Neural cell (in vitro differentiated cells): ENCODE measurements around the gene UNC119B. TPM values are rescaled to one million over a fixed set of nuclear protein-coding genes. Genes with fewer than 3 reads are reported as not detected.

Source experiments
- H2AFZ ChIP-seq: fragments of 200-600, 300-800 bp; sonication (generic), shearing (Covaris generic); 2 replicates; pipeline ENCODE4 v1.6.0; 2014; ENCODE audit warnings: low read depth, mild to moderate bottlenecking, antibody characterized with exemption, low read length, moderate library complexity
- H3F3A ChIP-seq: fragments of 200-600 bp; shearing (Covaris generic); 2 replicates; pipeline ENCODE4 v1.6.1; 2016; ENCODE audit warnings: mild to moderate bottlenecking, moderate library complexity, mixed read lengths, antibody characterized with exemption, low read length; ENCODE audit not compliant: insufficient read depth, poor library complexity, severe bottlenecking
- H3K27ac ChIP-seq: fragments of 200-600, 300-800 bp; sonication (generic), shearing (Covaris generic); 2 replicates; pipeline ENCODE4 v1.5.1; 2014; ENCODE audit warnings: mild to moderate bottlenecking, low read length, moderate library complexity
- H3K27me3 ChIP-seq: fragments of 300-800, 200-600 bp; sonication (generic), shearing (Covaris generic); 2 replicates; pipeline ENCODE4 v1.6.0; 2014; ENCODE audit warnings: mild to moderate bottlenecking, low read depth, low read length, moderate library complexity; ENCODE audit not compliant: insufficient read depth
- H3K36me3 ChIP-seq: fragments of 300-800, 200-600 bp; sonication (generic), shearing (Covaris generic); 2 replicates; pipeline ENCODE4 v1.5.1; 2014; ENCODE audit warnings: mild to moderate bottlenecking, antibody characterized with exemption, low read length, moderate library complexity; ENCODE audit not compliant: insufficient read depth
- H3K4me2 ChIP-seq: fragments of 300-800, 200-600 bp; sonication (generic), shearing (Covaris generic); 2 replicates; pipeline ENCODE4 v1.6.0; 2014; ENCODE audit warnings: mild to moderate bottlenecking, low read length
- H3K4me3 ChIP-seq: fragments of 300-800, 200-600 bp; sonication (generic), shearing (Covaris generic); 2 replicates; pipeline ENCODE4 v1.5.1; 2014; ENCODE audit warnings: mild to moderate bottlenecking, low read length, moderate library complexity
- H3K79me2 ChIP-seq: fragments of 200-600 bp; shearing (Covaris generic); replicated peaks from 2 replicates; pipeline ENCODE4 v1.6.0; 2014; ENCODE audit warnings: mild to moderate bottlenecking, low read length, moderate library complexity; ENCODE audit not compliant: insufficient read depth
- H3K9ac ChIP-seq: fragments of 300-800, 200-600 bp; sonication (generic), shearing (Covaris generic); 2 replicates; pipeline ENCODE4 v1.6.1; 2016; ENCODE audit warnings: mild to moderate bottlenecking, low read length, mixed read lengths
- H3K9me2 ChIP-seq: fragments of 200-600 bp; shearing (Covaris generic); 2 replicates; pipeline ENCODE4 v1.6.1; 2016; ENCODE audit warnings: mild to moderate bottlenecking, low read length, mixed read lengths; ENCODE audit not compliant: insufficient read depth
- H3K9me3 ChIP-seq: fragments of 200-600, 300-800 bp; sonication (generic), shearing (Covaris generic); 2 replicates; pipeline ENCODE4 v1.6.1; 2016; ENCODE audit warnings: mild to moderate bottlenecking, mixed run types, low read length, moderate library complexity, mixed read lengths
- H4K20me1 ChIP-seq: fragments of 200-600 bp; shearing (Covaris generic); 2 replicates; pipeline ENCODE4 v1.6.1; 2016; ENCODE audit warnings: mild to moderate bottlenecking, mixed run types; ENCODE audit not compliant: insufficient read depth
- EP300 ChIP-seq: fragments of 450-650 bp; conservative IDR thresholded peaks from 2 replicates; pipeline ENCODE4 v1.6.1; 2014; ENCODE audit warnings: antibody characterized with exemption, mild to moderate bottlenecking, moderate library complexity; ENCODE audit not compliant: poor library complexity, severe bottlenecking
- EZH2 ChIP-seq: fragments of 200-600, 300-800 bp; shearing (Covaris generic), sonication (generic); IDR thresholded peaks from 2 replicates; pipeline ENCODE4 v1.6.1; 2014; ENCODE audit warnings: antibody characterized with exemption, low read length, borderline replicate concordance, mild to moderate bottlenecking; ENCODE audit not compliant: insufficient read depth, poor library complexity, severe bottlenecking
- MXI1 ChIP-seq: fragments of 450-650 bp; conservative IDR thresholded peaks from 2 replicates; pipeline ENCODE4 v1.6.1; 2014; ENCODE audit warnings: antibody characterized with exemption, mild to moderate bottlenecking; ENCODE audit not compliant: poor library complexity, severe bottlenecking
- POLR2AphosphoS5 ChIP-seq: IDR thresholded peaks from 2 replicates; pipeline ENCODE4 v1.6.1; 2012
- RAD21 ChIP-seq: fragments of 450-650 bp; conservative IDR thresholded peaks from 2 replicates; pipeline ENCODE4 v1.6.1; 2014; ENCODE audit warnings: antibody characterized with exemption, mild to moderate bottlenecking, moderate library complexity
- REST ChIP-seq: IDR thresholded peaks from 2 replicates; pipeline ENCODE4 v1.6.1; 2012; ENCODE audit warnings: borderline replicate concordance
- SMC3 ChIP-seq: fragments of 450-650 bp; conservative IDR thresholded peaks from 2 replicates; pipeline ENCODE4 v1.6.1; 2014; ENCODE audit warnings: antibody characterized with exemption, mild to moderate bottlenecking, moderate library complexity; ENCODE audit not compliant: poor library complexity
- TAF1 ChIP-seq: IDR thresholded peaks from 2 replicates; pipeline ENCODE4 v1.6.1; 2012; ENCODE audit warnings: low read depth
- polyA plus RNA-seq: library from polyadenylated mRNA; depleted of rRNA; stranded (reverse); fragments of >200 nt; gene quantifications from 2 replicates; pipeline ENCODE4 v1.2.3, GENCODE V29; 2014
- TF ChIP-seq, protein P1 (sequence below): fragments of 450-650 bp; IDR thresholded peaks from 2 replicates; pipeline ENCODE4 v1.5.1; 2014; ENCODE audit warnings: antibody characterized with exemption, mild to moderate bottlenecking, moderate library complexity; ENCODE audit not compliant: poor library complexity, severe bottlenecking

The UNC119B gene
- polyA plus RNA-seq, 1 donor from 2014 or later = 17.3 TPM

- H2AFZ ChIP-seq = no peak overlapping the region
- no peak overlapping the region for H3K27ac ChIP-seq
- H3K4me3 ChIP-seq = no peak overlapping the region
- no peak for TF ChIP-seq REST
- TF ChIP-seq POLR2AphosphoS5 = no peak
- TF ChIP-seq, protein P1, sequence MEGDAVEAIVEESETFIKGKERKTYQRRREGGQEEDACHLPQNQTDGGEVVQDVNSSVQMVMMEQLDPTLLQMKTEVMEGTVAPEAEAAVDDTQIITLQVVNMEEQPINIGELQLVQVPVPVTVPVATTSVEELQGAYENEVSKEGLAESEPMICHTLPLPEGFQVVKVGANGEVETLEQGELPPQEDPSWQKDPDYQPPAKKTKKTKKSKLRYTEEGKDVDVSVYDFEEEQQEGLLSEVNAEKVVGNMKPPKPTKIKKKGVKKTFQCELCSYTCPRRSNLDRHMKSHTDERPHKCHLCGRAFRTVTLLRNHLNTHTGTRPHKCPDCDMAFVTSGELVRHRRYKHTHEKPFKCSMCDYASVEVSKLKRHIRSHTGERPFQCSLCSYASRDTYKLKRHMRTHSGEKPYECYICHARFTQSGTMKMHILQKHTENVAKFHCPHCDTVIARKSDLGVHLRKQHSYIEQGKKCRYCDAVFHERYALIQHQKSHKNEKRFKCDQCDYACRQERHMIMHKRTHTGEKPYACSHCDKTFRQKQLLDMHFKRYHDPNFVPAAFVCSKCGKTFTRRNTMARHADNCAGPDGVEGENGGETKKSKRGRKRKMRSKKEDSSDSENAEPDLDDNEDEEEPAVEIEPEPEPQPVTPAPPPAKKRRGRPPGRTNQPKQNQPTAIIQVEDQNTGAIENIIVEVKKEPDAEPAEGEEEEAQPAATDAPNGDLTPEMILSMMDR = no peak
- TF ChIP-seq RAD21 = no peak
- no peak overlapping the region for H3K4me2 ChIP-seq
- no peaks in the 10 kb centered on the region for H3K27me3 ChIP-seq
- H3K9ac ChIP-seq = no peak overlapping the region
- H3K9me2 ChIP-seq = no peaks in the 10 kb centered on the region
- H3K9me3 ChIP-seq = no peaks in the 10 kb centered on the region
- H3K79me2 ChIP-seq = no peaks in the 10 kb centered on the region
- H3K36me3 ChIP-seq = no peaks in the 10 kb centered on the region
- no peaks in the 10 kb centered on the region for H3F3A ChIP-seq
- H4K20me1 ChIP-seq = no peaks in the 10 kb centered on the region
Observed at GRCh38 chr12:120740871-120741270, 30.6 kb downstream of the UNC119B start.

DNA sequence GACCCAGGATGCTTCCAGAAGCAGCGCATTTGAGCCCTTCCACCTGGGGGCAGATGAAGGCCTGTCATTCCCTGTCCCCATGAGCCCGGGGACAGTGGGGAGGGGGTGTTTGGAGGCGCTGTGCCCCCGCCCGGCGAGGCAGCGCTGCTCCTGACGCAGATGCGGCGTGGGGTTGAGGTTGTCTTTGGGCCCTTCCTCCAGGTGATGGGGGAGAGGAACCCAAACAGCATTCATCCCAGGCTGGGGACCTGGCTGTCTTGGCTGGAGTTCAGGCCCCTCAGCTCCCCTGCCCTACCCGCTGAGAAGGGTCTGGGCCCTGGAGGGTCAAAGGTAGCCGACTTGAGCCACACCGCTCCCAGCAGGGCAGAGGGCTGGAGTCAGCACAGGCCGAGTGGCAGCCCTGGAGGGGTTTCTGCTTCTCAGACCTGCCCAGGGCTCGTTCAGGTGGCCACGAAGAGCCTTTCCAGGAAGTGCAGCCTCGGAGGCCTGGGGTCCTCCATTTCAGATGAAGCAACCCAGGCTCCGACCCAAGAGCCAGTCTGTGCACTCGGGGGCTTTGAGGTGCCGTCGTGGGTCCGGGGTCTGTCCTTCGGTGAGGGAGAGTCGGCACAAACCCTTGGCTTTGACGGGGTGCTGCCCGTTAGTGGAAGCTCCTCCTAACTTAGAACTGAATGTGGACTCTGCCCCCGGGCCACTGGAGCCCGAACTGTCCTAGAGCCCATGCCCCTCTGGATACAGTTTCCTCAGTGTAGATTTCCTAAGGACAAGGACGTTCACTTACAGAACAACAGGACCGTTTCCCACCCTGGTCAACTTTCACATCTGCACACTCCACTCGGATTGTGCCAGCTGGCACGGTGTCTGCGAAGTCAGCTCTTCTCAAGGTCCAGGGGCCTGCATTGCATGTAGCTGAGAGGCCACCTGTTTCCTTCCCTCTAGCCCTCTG, 31.5 kb downstream of the UNC119B start:
- Histone ChIP-seq H3K4me2 (no peak overlapping the region), H3K9ac (no peak overlapping the region), H3K79me2 (no peaks in the 10 kb centered on the region), H3K27ac (no peak overlapping the region), H3K27me3 (no peaks in the 10 kb centered on the region), H3K4me3 (no peak overlapping the region), H3K36me3 (no peaks in the 10 kb centered on the region), H4K20me1 (no peaks in the 10 kb centered on the region), H3K9me2 (no peaks in the 10 kb centered on the region), H2AFZ (no peak overlapping the region), H3F3A (no peaks in the 10 kb centered on the region), H3K9me3 (no peaks in the 10 kb centered on the region)
- TF ChIP-seq TAF1 (no peak), POLR2AphosphoS5 (no peak), MXI1 (no peak), REST (no peak), EP300 (no peak), SMC3 (no peak), EZH2 (no peak)
- TF ChIP-seq, protein P1 = no peak
